UCSD-AML1 (cell line): Measurements from ENCODE around the gene PRTG.

ENCODE experiments used
- DNase-seq: peaks from one replicate; lab custom pipeline; 2025; ENCODE audit not compliant: unreplicated experiment; lab: John Stamatoyannopoulos, UW

Gene PRTG

DNA sequence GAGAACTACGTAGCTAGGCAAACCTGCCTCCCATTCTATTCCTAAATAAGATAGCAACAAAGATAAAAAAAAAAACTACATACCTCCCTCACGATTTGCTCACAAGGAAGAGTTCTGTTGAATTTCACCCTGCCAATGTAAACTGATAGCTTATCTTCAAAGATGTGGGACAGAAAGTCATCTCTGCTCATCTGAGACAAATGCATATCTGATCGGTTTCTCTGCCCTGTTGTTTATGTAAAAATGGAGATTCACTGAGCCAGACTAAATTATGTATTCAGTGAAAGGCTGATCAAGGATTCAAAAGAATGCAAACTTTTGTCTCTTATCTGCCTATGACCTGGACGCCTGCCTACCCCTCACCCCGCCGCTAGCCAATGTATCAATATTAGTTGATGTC is 166.0 kb downstream of the PRTG start:
- DNase-seq, result no peak

DNA sequence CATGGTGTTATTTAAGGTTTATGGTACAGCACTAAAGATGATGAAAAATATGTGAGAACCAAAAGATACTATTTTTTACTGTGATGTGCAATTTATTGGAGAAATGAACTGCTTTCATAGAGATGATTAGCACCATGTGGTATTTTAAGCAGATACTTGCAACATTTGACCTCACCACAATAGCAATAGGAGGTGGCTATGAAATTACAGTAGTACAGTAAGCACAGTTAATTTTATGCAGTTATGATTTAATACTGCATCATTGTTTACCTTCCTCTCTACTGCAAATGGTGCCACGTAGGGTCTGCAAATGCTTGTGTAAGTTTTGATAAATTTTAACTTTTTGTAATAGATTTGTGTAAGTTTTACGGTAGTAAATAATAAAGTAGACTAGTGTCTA is 168.9 kb downstream of the PRTG start:
- no peak for DNase-seq

GRCh38 chr15:55573224-55573623 is 169.7 kb downstream of the PRTG start:
- DNase-seq, result no peak

DNA sequence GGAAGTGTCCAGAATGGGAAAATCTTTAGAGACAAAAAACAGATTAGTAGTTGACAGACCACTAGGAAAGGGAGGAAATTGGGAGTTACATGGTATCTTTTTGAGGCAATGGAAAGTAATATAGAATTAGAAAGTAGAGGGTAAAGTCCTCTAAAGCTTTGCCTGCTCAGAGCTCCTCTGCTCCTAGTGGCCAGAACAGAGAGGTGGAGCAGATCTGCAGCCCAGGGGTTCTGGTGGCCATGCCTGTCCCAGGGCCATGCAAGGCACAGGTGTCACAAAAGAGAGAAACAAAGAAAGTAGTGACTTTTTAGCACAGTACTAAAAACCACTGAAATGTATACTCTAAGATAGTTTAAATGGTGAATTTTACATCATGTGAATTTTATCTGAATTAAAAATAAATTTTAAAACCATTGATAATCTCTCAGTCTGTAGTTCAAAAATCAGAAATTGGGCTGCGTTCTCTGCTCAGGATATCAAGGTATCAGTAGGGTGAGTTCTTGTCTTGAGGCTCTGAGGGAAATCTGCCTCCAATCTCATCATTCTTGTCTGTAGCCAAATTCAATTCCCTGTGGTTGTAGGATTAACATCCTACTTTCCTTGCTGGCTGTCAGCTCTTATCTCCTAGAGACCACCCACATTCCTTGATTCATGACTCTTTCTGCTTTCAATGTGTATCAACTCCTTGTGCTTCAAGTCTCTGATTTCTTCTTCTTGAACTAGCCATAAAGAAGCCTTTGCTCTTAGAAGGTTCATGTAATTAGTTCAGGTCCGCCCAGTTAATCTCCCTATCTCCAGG is 178.4 kb downstream of the PRTG start:
- DNase-seq, result no peak

GRCh38 chr15:55562601-55563000 is 180.4 kb downstream of the PRTG start:
- no peak for DNase-seq
